Hypothalamus (tissue), 51 donors: Measurements from ENCODE around the gene UBR2.

Experiments
- DNase-seq, 51 donors: peaks; one replicate each; lab custom pipeline; 2025; lab: John Stamatoyannopoulos, UW

Gene UBR2

GRCh38 chr6:42563697-42564505 is at the start of gene UBR2:
Gene UBR2, plus strand, starts transcription at chr6:42564029. Its CDS starts 291 bp downstream, at chr6:42564320.
- peak; percentile 31 to 99 (median 94) for DNase-seq

- DNase-seq: no peak
These were observed 49.1 kb upstream of the UBR2 start for GRCh38 chr6:42514745-42515144.

GRCh38 chr6:42519779-42520178 is 44.0 kb upstream of the UBR2 start:
- no peak for DNase-seq

- no peak for DNase-seq
These were observed 42.8 kb upstream of the UBR2 start for GRCh38 chr6:42520786-42521607.

GRCh38 chr6:42522036-42522435 is 41.8 kb upstream of the UBR2 start:
- no peak for DNase-seq

GRCh38 chr6:42522942-42523814 is 40.7 kb upstream of the UBR2 start:
- DNase-seq: peak in 1 of 51 donors; percentile 6

GRCh38 chr6:42525206-42525605 is 38.6 kb upstream of the UBR2 start:
- no peak for DNase-seq

- DNase-seq: no peak
These were observed 37.2 kb upstream of the UBR2 start for GRCh38 chr6:42526616-42527015.

- DNase-seq: no peak
These were observed 36.6 kb upstream of the UBR2 start for GRCh38 chr6:42527204-42527603.

GRCh38 chr6:42530296-42530695 is 33.5 kb upstream of the UBR2 start:
- DNase-seq: no peak

- DNase-seq: no peak
These were observed 33.1 kb upstream of the UBR2 start for GRCh38 chr6:42530751-42531150.

- DNase-seq: peak in 6 of 51 donors; percentile 2 to 21 (median 8)
These were observed 31.7 kb upstream of the UBR2 start for GRCh38 chr6:42532038-42532669.

- no peak for DNase-seq
These were observed 30.0 kb upstream of the UBR2 start for GRCh38 chr6:42533794-42534193.

GRCh38 chr6:42537536-42537935 is 26.3 kb upstream of the UBR2 start:
- DNase-seq: no peak

GRCh38 chr6:42539135-42539534 is 24.7 kb upstream of the UBR2 start:
- DNase-seq: no peak

GRCh38 chr6:42545226-42545773 is 18.5 kb upstream of the UBR2 start:
- DNase-seq: no peak

GRCh38 chr6:42547407-42548329 is 16.2 kb upstream of the UBR2 start:
- peak; percentile 54 to 95 (median 78) for DNase-seq

- DNase-seq: no peak
These were observed 13.6 kb upstream of the UBR2 start for GRCh38 chr6:42550277-42550676.

GRCh38 chr6:42551217-42551616 is 12.6 kb upstream of the UBR2 start:
- no peak for DNase-seq
